GM21381 (cell line): ENCODE data around the gene TUBB4A.
A peak's percentile ranks its signal among the peaks of the same experiment; 100 is the strongest.
"Not testable (repeated sequence)": the region's sequence is repeated elsewhere in the genome, so short reads cannot be mapped to it uniquely, and the experiment has no call there.

ENCODE experiments used
- ATAC-seq: cut with Tn5 transposase; IDR thresholded peaks from one replicate; pipeline ENCODE4 v1.9.1; 2021; ENCODE audit warnings: mild to moderate bottlenecking, moderate library complexity; ENCODE audit not compliant: unreplicated experiment

The TUBB4A gene

DNA sequence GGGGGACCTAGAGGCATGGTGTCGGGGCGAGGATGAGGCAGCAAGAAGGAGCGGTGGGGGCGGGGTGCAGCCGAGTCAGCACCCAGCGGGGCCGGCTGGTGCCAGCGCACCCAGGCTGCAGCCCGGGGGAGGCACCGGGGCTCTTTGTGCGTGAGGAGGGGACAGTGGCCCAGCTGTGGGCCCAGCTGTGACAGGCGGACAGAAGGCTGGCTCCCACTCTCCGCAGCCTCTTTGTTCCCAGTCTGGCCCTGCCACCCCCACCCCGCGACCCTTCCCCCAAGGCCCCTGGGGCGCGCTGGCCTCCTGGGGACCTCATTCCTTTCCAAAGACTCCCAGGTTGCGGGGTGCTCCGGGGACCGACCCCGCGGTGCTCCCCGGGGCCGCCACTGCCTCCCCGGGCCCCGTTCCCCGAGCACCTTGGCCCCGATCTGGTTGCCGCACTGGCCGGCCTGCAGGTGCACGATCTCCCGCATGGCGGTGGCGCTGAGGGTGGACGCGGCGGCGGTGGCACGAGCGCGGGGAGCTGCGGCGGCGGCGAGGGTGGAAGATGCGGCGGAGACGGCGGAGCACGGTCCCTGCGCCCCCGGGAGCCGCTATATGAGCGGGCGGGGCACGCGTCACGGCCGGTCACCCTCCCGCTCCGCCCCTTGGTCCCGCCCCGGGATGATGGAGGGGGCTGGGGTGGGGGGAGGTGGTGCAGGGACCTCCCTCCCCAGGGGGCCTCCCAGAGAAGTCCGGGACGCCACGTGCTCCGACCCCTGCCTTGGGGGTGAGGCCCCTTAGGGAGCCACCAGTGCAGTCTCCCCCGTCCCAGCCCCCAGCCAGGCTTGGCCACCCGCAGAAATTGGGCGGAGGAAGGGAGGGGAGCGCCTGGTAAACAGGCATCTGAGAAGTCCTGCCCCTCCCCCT is at the start of gene TUBB4A:
TSS of gene TUBB4A (minus strand) at position 570 of the 909 bp plus-strand sequence. CDS start at position 473, 97 bp downstream.
- ATAC-seq = no peak

DNA sequence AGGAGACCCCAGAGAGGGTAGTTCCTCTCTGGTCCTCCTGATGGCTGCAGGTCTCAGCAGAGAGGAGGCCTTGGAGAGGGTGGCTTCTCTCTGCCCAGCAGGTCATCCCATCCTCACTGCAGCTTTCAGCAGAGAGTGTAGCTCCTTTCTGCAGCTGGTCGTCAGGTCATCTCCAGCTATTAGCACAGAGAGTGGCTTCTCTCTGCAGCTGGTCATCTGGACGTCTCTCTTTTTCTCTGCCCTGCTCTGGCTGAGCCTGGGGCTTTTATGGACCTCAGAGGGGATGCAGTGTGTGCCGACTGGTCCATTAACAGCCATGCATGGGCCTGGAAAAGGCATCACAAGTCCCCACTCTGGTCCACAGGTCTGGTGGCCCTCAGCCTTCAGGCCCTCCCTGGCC is 49.0 kb upstream of the TUBB4A start:
- no peak for ATAC-seq

DNA sequence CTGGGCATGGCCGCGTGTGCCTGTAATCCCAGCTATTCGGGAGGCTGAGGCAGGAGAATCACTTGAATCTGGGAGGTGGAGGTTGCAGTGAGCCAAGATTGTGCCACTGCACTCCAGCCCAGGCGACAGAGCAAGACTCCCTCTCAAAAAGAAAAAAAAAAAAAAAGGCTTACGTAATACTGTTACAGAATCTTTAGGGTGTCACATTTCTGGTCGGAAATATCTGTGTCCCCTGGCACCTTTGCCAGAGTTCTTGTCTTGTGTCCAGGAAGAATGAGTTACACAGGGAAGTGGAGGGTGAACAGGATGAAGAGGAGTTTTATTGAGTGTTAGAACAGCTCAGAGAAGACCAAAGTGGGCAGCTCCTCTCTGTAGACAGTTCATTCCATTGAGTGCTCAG is 48.6 kb upstream of the TUBB4A start:
- ATAC-seq = not testable (repeated sequence)

DNA sequence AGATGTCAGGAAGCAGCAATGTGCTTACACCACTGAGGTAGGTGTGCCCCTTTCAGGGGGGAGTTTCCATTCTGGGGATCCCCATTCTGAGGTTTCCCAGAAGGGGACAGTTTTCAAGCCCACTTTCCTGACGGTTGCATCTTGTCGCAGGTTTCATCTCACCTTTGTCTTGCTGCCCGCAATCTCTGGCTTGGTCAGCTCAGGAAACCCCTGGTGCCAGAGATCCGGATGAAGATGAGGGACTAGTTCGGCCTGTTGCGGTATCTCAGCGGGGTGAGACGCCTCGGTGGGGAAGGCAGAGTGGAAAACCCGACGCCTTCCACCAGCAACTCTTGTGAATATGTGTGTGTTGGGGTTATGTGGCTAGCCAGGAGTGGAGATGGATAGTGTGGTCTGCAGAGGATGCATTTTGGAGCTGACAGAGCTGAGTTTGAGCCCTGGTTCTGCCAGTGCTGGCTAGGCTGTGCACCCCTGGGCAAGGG is 41.8 kb upstream of the TUBB4A start:
- ATAC-seq = peak; percentile 48

DNA sequence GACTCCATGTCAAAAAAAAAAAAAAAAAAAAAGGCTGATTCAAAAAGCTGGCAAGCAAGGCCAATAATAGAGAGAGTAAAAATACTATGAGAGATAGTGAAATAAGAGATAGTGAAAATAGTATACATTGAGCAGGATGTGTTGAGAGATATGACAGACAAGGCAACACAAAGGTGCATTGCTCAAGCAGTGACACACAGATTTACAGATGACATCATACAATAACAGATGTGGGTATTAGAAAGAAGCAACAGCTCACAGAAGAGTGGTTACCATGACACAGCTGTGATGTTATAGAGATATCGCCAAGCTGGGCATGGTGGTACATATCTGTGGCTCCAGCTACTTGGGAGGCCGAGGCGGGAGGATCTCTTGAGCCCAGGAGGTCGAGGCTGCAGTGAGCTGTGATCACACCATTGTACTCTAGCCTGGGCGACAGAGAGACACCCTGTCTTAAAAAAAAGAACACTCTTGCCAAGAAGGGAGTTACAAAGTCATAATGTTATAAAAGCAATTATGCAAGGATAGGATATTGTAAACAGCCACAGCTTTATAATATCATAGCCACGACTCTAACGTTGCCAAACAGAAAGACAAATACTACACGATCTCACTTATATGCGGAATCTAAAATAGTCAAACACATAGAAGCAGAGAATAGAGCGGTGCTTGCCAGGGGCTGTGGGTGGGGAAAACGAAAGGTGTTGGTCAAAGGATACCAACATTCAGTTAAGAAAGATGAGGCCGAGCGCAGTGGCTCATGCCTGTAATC is 39.0 kb upstream of the TUBB4A start:
- ATAC-seq = no peak

DNA sequence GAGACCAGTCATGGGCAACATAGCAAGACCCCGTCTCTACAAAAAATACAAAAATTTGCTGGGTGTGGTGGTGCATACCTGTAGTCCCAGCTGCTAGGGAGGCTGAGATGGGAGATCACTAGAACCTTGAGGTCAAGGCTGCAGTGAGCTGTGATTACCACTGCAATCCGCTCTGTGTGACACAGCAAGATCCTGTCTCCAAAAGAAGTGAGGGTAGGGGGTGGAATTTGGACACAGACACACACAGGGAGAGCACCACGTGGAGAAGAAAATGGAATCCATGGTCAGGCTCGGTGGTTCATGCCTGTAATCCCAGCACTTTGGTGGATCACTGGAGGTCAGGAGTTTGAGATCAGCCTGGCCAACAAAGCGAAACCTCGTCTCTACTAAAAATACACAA is 37.4 kb upstream of the TUBB4A start:
- ATAC-seq = no peak

DNA sequence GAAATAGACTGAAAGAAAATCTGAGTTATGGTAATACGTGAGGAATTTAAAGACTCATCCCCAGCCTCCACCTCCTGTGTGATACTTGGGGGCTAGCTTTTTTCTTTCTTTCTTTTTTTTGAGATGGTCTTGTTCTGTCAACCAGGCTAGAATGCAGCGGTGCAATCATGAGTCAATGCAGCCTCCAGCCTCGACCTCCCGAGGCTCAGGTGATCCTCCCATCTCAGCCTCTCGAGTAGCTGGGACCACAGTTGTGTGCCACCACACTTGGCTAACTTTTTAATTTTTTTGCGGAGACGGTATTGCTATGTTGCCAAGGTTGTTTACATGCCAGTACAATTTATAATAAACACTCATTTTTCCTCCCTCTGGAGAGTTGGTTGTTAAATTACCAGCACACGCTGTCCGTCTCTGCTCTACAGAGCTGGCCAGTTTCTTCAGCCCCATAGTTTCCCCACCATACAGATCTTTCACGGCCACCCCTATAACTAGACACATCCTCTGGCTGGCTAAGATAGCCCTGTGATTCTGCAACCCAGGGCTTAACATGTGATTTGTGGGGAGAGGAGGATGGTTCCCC is 33.5 kb upstream of the TUBB4A start:
- ATAC-seq = no peak

DNA sequence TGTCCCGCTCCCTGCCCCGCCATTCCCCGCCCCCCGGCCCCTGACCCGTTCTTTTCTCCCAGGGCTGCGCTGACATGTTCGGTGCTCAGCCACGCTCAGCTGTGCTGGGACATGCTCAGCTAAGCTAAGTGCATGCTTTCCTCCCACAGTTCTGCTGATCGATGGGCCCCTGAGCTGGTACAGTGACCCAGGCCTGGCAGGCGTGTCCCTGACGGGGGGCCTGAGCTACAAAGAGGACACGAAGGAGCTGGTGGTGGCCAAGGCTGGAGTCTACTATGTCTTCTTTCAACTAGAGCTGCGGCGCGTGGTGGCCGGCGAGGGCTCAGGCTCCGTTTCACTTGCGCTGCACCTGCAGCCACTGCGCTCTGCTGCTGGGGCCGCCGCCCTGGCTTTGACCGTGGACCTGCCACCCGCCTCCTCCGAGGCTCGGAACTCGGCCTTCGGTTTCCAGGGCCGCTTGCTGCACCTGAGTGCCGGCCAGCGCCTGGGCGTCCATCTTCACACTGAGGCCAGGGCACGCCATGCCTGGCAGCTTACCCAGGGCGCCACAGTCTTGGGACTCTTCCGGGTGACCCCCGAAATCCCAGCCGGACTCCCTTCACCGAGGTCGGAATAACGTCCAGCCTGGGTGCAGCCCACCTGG is 32.5 kb upstream of the TUBB4A start:
- no peak for ATAC-seq

DNA sequence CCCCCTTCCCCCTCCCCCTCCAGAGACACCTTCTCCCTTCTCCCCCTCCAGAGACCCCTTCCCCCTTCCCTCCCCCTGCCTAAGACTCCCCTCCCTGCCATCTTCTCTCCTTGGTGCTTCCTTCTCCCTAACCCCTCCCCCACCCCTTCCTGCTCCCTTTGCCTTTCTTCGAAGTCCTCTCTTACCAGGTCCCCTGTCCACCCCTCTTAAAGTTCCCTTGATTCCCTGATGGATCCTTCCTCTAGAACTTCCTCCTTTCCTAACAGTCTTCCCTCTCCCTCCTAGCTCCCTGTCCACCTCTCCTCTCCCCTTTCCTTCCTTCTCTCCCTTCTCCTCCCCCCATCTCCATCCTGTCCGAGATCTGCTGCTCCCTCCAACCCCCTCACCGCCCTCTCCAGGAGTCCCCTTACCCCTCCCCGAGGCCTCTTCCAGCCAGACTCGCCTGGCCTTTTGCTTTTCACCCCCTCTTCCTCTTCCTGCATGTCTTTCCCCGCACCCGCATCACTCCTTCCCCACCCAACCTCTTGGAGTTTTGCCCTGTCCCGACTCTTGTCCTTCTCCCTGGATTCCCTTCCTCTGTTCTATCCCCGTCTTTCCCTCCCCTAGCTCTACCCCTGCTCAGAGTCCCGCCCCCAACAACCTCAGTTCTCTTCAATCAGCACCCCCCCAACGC is 31.8 kb upstream of the TUBB4A start:
- ATAC-seq = no peak

DNA sequence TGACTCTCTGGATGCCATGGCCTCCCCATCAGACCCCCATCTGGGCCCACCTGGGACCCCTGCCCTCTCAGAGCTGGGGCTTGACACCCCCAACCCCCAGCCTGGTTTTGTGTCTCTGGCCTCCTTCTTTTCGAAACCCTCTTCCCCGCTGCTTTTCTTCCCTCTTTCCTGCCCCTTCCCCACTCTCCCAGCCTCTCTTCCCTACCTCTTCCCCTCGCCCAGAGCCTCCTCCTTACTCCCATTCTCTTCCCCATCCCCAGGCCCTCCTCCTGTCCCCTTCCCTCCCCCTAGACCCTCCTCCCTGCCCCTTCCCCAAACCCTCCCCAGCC is 30.9 kb upstream of the TUBB4A start:
- ATAC-seq = no peak

DNA sequence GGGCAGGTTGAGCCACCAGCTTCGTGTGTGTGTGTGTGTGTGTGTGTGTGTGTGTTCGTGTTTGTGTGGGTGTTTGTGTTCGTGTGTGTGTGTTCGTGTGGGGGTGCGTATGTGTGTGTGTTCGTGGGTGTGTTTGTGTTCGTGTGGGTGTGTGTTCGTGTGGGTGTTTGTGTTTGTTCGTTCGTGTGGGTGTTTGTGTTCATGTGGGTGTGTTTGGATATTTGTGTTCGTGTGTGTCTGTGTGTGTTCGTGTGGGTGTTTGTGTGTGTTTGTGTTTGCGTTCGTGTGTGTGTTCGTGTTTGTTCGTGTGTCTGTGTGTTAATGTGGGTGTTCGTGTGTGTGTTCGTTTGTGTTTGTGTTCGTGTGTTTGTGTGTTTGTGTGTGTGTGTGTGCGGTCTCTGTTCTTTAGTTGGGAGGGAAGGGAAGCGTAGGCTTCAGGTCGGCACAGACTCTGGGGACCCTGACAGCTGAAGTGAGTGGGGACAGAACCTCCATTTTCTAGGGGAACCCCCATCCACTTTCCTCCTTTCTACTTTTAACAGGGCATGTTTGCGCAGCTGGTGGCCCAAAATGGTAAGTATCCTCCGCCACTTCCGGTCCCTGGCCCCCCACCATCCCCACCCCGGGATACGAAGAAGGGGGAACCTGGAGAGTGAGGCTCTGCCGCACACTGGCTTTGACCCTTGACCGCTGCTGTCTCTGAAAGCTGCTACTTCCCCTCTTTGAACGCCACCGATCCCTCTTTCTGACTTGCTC is 30.3 kb upstream of the TUBB4A start:
- no peak for ATAC-seq

DNA sequence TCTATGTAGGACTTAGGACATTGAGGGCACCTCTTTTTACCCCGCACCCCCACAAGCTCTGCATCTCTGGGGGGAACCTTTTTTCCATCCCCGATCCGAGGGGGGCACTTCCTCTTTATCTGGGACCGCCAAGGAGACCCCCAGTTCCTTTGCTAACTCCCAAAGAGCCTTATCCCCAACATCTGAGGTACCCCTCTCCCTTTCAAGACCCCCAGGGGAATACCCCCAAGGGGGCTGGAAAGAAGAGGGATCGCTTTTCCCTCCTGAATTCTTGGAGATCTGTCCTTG is 29.8 kb upstream of the TUBB4A start:
- no peak for ATAC-seq

DNA sequence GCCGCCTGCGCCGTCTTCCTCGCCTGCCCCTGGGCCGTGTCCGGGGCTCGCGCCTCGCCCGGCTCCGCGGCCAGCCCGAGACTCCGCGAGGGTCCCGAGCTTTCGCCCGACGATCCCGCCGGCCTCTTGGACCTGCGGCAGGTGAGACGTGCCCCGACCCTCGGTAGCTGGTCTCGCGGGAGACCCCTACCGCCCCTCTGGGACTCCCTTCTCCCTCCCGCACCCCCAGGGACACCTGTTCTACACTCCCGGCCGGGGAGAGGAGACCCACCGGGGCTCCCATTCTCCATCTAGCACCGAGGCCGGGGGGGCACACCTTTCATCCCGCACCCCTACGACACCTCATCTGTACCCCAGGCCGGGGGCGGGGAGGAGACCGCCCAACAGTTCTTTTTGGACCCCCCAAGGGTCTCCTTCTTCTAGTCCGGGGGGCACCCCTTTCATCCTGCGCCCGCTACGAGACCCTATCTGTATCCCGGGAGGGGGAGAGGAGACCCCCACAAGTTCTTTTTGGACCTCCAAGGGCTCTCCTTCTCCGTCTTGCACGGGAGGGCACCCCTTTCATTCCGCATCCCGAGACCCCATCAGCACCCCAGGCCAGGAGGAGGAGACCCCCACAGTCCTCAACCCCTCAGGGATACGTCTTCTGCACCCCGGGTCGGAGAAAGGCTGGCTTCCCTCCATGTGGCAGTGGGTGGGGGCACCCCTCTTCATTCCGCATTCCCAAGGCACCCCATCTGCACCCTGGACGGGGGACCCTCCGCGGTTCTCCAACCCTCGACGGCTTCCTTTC is 29.2 kb upstream of the TUBB4A start:
- ATAC-seq = no peak

DNA sequence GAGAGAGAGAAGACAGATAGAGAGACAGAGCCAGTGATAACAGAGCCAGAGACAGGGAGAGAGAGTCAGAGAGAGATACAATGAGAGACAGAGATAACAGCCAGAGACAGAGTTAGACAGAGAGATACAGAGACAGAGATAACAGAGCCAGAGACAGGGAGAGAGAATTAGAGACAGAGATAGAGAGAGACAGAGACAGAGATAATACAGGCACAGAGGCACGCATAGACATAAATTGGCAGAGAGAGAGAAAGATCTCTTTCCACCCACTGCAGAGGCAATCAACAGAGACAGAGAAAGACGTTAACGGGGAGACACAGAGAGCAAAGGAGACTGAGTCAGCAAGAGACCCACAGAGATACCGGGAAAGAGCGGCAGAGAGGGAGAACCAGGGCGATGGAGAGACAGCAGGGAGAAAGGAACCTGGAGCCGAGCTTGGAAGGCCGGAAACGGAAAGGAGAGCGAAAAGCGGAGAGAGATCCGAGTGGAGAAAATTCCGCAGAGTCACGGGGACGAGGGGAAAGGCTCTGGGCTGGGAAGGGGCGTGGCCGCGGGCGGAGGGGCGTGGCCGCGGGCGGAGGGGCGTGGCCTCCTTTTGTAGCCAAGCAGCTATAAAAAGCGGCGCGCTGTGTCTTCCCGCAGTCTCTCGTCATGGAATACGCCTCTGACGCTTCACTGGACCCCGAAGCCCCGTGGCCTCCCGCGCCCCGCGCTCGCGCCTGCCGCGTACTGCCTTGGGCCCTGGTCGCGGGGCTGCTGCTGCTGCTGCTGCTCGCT is 28.5 kb upstream of the TUBB4A start, which contains the start of gene TNFSF9:
TSS of gene TNFSF9 (plus strand) at position 641 of the 777 bp plus-strand sequence. CDS start at position 652, 11 bp downstream.
- ATAC-seq = peak; percentile 28

DNA sequence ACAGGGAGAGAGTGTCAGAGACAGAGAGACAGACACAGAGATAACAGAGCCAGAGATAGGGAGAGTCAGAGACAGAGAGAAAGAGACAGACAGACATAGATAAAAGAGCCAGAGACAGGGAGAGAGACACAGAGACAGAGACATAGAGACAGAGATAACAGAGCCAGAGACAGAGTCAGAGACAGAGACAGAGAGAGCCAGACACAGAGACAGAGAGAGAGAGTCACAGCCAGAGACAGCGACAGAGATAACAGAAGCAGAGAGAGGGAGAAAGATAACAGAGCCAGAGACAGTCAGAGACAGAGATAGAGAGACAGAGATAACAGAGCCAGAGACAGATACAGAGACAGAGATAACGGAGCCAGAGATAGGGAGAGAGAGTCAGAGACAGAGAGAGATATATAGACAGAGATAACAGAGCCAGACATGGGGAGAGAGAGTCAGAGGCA is 27.9 kb upstream of the TUBB4A start:
- ATAC-seq = no peak

DNA sequence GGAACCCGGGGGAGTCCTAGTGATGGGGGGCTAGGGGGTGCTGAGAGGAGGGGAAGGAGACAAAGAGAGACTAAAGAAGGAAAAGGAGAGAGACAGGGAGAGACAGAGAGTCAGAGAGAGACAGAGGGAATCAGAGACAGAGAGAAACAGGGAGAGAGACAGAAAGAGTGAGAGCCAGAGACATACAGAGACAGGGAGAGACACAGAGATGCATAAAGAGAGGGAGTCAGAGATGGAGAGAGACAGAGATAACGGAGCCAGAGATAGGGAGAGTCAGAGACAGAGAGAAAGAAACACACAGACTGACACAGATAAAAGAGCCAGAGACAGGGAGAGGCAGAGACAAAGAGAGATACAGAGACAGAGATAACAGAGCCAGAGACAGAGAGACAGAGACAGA is 27.2 kb upstream of the TUBB4A start:
- no peak for ATAC-seq

DNA sequence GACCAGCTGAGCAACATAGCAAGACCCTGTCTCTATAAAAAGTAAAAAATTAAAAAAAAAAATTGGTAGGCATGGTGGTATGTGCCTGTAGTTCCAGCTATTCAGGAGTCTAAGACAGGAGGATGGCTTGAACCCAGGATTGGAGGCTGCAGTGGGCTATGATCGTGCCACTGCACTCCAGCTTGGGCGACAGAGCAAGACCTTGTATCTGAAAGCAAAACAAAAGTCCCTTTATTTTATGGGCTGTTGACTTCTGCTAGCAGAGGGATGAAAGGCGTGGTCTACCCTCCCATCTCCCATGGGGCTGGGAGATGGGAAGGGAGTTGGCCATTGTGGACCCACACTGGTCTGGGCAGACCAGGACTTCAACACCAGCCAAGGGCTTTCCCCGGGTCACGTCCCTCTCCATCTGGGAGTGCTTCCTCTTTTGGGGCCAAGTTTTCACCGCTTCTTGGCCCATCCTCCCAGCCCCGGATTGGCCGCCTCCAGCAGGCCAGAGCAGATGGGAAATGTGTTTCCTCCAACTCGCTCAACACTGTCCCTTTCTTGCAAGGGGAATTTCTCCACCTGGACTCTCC is 26.5 kb upstream of the TUBB4A start:
- no peak for ATAC-seq
